ENCODE results near the gene UTS2R. TPM values are rescaled to one million over a fixed set of nuclear protein-coding genes. Genes with fewer than 3 reads are reported as not detected.

UTS2R gene
- total RNA-seq, 4 donors from 2014 or later, result not detected

- DNase-seq (ENCODE audit: low spot score in 2 of 2), result no peak
- Histone ChIP-seq H3K36me3 (no peaks in the 10 kb centered on the region), H3K4me1 (peaks cover 21% of the 10 kb centered on the region), H3K9me3 (no peaks in the 10 kb centered on the region), H3K4me3 (no peak overlapping the region), H3K27me3 (peaks cover 6% of the 10 kb centered on the region), H3K27ac (peak overlapping the region; percentile 7)
- 58% methylated on average over 5 of the region's 11 CpGs for WGBS
- TF ChIP-seq POLR2A (IDR thresholded peaks at IDR 0.05), result no peak
- no peak for TF ChIP-seq CTCF (IDR thresholded peaks at IDR 0.05)
- TF ChIP-seq POLR2AphosphoS5 (IDR thresholded peaks at IDR 0.05), result no peak
- TF ChIP-seq EP300 (IDR thresholded peaks at IDR 0.05), result no peak
Measured at GRCh38 chr17:82349287-82349701, 22.3 kb upstream of the UTS2R start.

GRCh38 chr17:82350182-82351030 is 21.2 kb upstream of the UTS2R start:
- Histone ChIP-seq H3K9me3 (no peaks in the 10 kb centered on the region), H3K4me1 (peaks cover 21% of the 10 kb centered on the region), H3K4me3 (no peak overlapping the region), H3K27ac (no peak overlapping the region), H3K36me3 (no peaks in the 10 kb centered on the region), H3K27me3 (peaks cover 6% of the 10 kb centered on the region)
- TF ChIP-seq CTCF (IDR thresholded peaks at IDR 0.05) (no peak), POLR2A (IDR thresholded peaks at IDR 0.05) (no peak), POLR2AphosphoS5 (IDR thresholded peaks at IDR 0.05) (no peak), EP300 (IDR thresholded peaks at IDR 0.05) (no peak)
- no peak for DNase-seq (ENCODE audit: low spot score in 2 of 2)
- 75% methylated on average over 20 of the region's 28 CpGs for WGBS

GRCh38 chr17:82351254-82351712 is 20.3 kb upstream of the UTS2R start:
- H3K4me3 ChIP-seq, result no peak overlapping the region
- H3K9me3 ChIP-seq, result no peaks in the 10 kb centered on the region
- no peaks in the 10 kb centered on the region for H3K36me3 ChIP-seq
- TF ChIP-seq POLR2A (IDR thresholded peaks at IDR 0.05), result no peak
- H3K27me3 ChIP-seq, result peaks cover 12% of the 10 kb centered on the region
- no peak for DNase-seq (ENCODE audit: low spot score in 2 of 2)
- WGBS, result 70% methylated on average over 20 of the region's 21 CpGs
- H3K27ac ChIP-seq, result no peak overlapping the region
- peaks cover 21% of the 10 kb centered on the region for H3K4me1 ChIP-seq

GRCh38 chr17:82351713-82352488 is 19.7 kb upstream of the UTS2R start:
- no peak for TF ChIP-seq POLR2A (IDR thresholded peaks at IDR 0.05)
- no peak for TF ChIP-seq EP300 (IDR thresholded peaks at IDR 0.05)
- peak; percentile 95 for TF ChIP-seq CTCF (IDR thresholded peaks at IDR 0.05)
- no peak for TF ChIP-seq POLR2AphosphoS5 (IDR thresholded peaks at IDR 0.05)
- peak in 1 of 2 donors; percentile 91 for DNase-seq (ENCODE audit: low spot score in 2 of 2)
- no peaks in the 10 kb centered on the region for H3K9me3 ChIP-seq
- H3K27ac ChIP-seq, result no peak overlapping the region
- peaks cover 21% of the 10 kb centered on the region for H3K4me1 ChIP-seq
- H3K36me3 ChIP-seq, result no peaks in the 10 kb centered on the region
- WGBS, result 7% methylated on average over 11 of the region's 26 CpGs
- peaks cover 18% of the 10 kb centered on the region for H3K27me3 ChIP-seq
- H3K4me3 ChIP-seq, result no peak overlapping the region

- Histone ChIP-seq H3K27me3 (peaks cover 28% of the 10 kb centered on the region), H3K27ac (no peak overlapping the region), H3K36me3 (no peaks in the 10 kb centered on the region), H3K4me1 (peaks cover 21% of the 10 kb centered on the region), H3K9me3 (no peaks in the 10 kb centered on the region), H3K4me3 (no peak overlapping the region)
- no peak for TF ChIP-seq EP300 (IDR thresholded peaks at IDR 0.05)
- no peak for TF ChIP-seq POLR2AphosphoS5 (IDR thresholded peaks at IDR 0.05)
- TF ChIP-seq POLR2A (IDR thresholded peaks at IDR 0.05), result no peak
- no peak for TF ChIP-seq CTCF (IDR thresholded peaks at IDR 0.05)
- 84% methylated on average over 5 of the region's 8 CpGs for WGBS
- DNase-seq (ENCODE audit: low spot score in 2 of 2), result no peak
Measured at GRCh38 chr17:82353484-82353883, 18.1 kb upstream of the UTS2R start.

All from suprapubic skin (tissue), 4 donors.